ENCODE data around the gene MMP21. TPM values are rescaled to one million over a fixed set of nuclear protein-coding genes. Genes with fewer than 3 reads are reported as not detected.

Gene MMP21
- total RNA-seq, 1 donor from 2014 or later, result 0.08 TPM

DNA sequence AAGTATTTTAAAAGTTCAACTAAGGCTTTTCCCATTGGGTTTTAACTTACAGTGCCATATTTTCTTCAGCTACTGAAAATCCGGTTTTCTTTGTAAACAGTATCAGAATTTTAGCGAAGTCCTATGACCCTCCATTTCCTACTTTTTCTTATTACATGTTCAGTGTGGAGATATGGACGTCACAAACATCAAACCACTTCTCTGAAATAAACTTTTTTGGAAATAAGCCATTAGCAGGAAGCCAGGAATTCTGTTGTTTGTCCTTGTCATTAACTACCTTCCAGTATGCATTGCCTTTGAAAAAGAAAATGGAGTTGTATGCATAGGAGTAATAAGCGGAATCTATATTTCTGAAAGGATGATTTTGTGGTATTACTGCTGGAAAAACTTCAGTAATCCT is 9.1 kb downstream of the MMP21 start:
- TF ChIP-seq, protein P1, sequence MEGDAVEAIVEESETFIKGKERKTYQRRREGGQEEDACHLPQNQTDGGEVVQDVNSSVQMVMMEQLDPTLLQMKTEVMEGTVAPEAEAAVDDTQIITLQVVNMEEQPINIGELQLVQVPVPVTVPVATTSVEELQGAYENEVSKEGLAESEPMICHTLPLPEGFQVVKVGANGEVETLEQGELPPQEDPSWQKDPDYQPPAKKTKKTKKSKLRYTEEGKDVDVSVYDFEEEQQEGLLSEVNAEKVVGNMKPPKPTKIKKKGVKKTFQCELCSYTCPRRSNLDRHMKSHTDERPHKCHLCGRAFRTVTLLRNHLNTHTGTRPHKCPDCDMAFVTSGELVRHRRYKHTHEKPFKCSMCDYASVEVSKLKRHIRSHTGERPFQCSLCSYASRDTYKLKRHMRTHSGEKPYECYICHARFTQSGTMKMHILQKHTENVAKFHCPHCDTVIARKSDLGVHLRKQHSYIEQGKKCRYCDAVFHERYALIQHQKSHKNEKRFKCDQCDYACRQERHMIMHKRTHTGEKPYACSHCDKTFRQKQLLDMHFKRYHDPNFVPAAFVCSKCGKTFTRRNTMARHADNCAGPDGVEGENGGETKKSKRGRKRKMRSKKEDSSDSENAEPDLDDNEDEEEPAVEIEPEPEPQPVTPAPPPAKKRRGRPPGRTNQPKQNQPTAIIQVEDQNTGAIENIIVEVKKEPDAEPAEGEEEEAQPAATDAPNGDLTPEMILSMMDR (IDR thresholded peaks at IDR 0.05; ENCODE audit: insufficient read depth, low read length, poor library complexity, severe bottlenecking), result no peak
- no peak for DNase-seq (ENCODE audit: low read depth)
- Histone ChIP-seq H3K27me3 (ENCODE audit: control insufficient read depth, insufficient read depth, low read length) (no peaks in the 10 kb centered on the region), H3K4me3 (ENCODE audit: low read depth, low read length) (no peak overlapping the region), H3K36me3 (ENCODE audit: control insufficient read depth, insufficient read depth, low read length) (peaks cover 1% of the 10 kb centered on the region)

- Histone ChIP-seq H3K27me3 (ENCODE audit: control insufficient read depth, insufficient read depth, low read length) (no peaks in the 10 kb centered on the region), H3K4me3 (ENCODE audit: low read depth, low read length) (no peak overlapping the region), H3K36me3 (ENCODE audit: control insufficient read depth, insufficient read depth, low read length) (peaks cover 1% of the 10 kb centered on the region)
- no peak for DNase-seq (ENCODE audit: low read depth)
- TF ChIP-seq, protein P1 (IDR thresholded peaks at IDR 0.05; ENCODE audit: insufficient read depth, low read length, poor library complexity, severe bottlenecking), result no peak
Measured at GRCh38 chr10:125765835-125766234, 9.8 kb downstream of the MMP21 start.

- DNase-seq (ENCODE audit: low read depth), result no peak
Measured at GRCh38 chr10:125762692-125763648, 12.7 kb downstream of the MMP21 start.

GRCh38 chr10:125761961-125762360 is 13.7 kb downstream of the MMP21 start:
- H3K36me3 ChIP-seq (ENCODE audit: control insufficient read depth, insufficient read depth, low read length), result peaks cover 1% of the 10 kb centered on the region
- DNase-seq (ENCODE audit: low read depth), result no peak

More at GRCh38 chr10:125762692-125763648, 12.7 kb downstream of the MMP21 start:
- H3K4me3 ChIP-seq (ENCODE audit: low read depth, low read length), result no peak overlapping the region
- H3K36me3 ChIP-seq (ENCODE audit: control insufficient read depth, insufficient read depth, low read length), result peaks cover 1% of the 10 kb centered on the region
- TF ChIP-seq, protein P1 (IDR thresholded peaks at IDR 0.05; ENCODE audit: insufficient read depth, low read length, poor library complexity, severe bottlenecking), result no peak
- no peaks in the 10 kb centered on the region for H3K27me3 ChIP-seq (ENCODE audit: control insufficient read depth, insufficient read depth, low read length)

GRCh38 chr10:125757742-125758141 is 17.9 kb downstream of the MMP21 start:
- Histone ChIP-seq H3K36me3 (ENCODE audit: control insufficient read depth, insufficient read depth, low read length) (peaks cover 1% of the 10 kb centered on the region), H3K4me3 (ENCODE audit: low read depth, low read length) (no peak overlapping the region), H3K27me3 (ENCODE audit: control insufficient read depth, insufficient read depth, low read length) (no peaks in the 10 kb centered on the region)
- TF ChIP-seq, protein P1 (IDR thresholded peaks at IDR 0.05; ENCODE audit: insufficient read depth, low read length, poor library complexity, severe bottlenecking), result no peak
- DNase-seq (ENCODE audit: low read depth), result no peak

More at GRCh38 chr10:125761961-125762360, 13.7 kb downstream of the MMP21 start:
- Histone ChIP-seq H3K27me3 (ENCODE audit: control insufficient read depth, insufficient read depth, low read length) (no peaks in the 10 kb centered on the region), H3K4me3 (ENCODE audit: low read depth, low read length) (no peak overlapping the region)
- TF ChIP-seq, protein P1 (IDR thresholded peaks at IDR 0.05; ENCODE audit: insufficient read depth, low read length, poor library complexity, severe bottlenecking), result no peak

Data from kidney epithelial cell (primary cell).